OCI-LY7 (cell line): Measurements from ENCODE around the gene RAB31. TPM values are rescaled to one million over a fixed set of nuclear protein-coding genes. Genes with fewer than 3 reads are reported as not detected.

ENCODE experiments used
- BruUV-seq: library from RNA; stranded (reverse); fragments of 400-500 nt; replicated peaks from 2 replicates; lab custom pipeline; 2021; lab: Mats Ljungman, UMichigan
- CTCF ChIA-PET: fragments of 300-600 bp; sonication (Branson Sonifier 250); formaldehyde crosslinking; loops from one replicate; lab custom pipeline; 2022; ENCODE audit warnings: antibody characterized with exemption; ENCODE audit not compliant: unreplicated experiment; lab: Charles Lee
- POLR2A ChIA-PET: fragments of 300-600 bp; sonication (Branson Sonifier 250); formaldehyde crosslinking; loops from one replicate; lab custom pipeline; 2022; ENCODE audit warnings: antibody characterized with exemption; lab: Charles Lee
- DNase-seq: peaks from one replicate; pipeline ENCODE4 v3.0.0-alpha.2; 2015; ENCODE audit warnings: low spot score
- H2AFZ ChIP-seq: fragments of 200-600 bp; sonication (generic), shearing (Covaris generic); 2 replicates; pipeline ENCODE4 v1.6.1; 2014; ENCODE audit warnings: mild to moderate bottlenecking, antibody characterized with exemption, low read length, moderate library complexity
- H3K27ac ChIP-seq: fragments of 200-600 bp; sonication (generic); 2 replicates; pipeline ENCODE4 v1.5.1; 2014; ENCODE audit warnings: mixed run types, low read depth, mild to moderate bottlenecking, moderate library complexity, low read length, inconsistent platforms; ENCODE audit not compliant: poor library complexity, severe bottlenecking
- H3K36me3 ChIP-seq: fragments of 200-600 bp; sonication (generic); 2 replicates; pipeline ENCODE4 v1.6.1; 2014; ENCODE audit warnings: mild to moderate bottlenecking, antibody characterized with exemption, low read length, moderate library complexity, mixed read lengths; ENCODE audit not compliant: insufficient read depth
- H3K4me1 ChIP-seq: fragments of 200-600 bp; sonication (generic); 2 replicates; pipeline ENCODE4 v1.5.1; 2014; ENCODE audit warnings: mild to moderate bottlenecking, low read length; ENCODE audit not compliant: insufficient read depth, poor library complexity, severe bottlenecking
- H3K4me2 ChIP-seq: fragments of 200-600 bp; sonication (generic); 2 replicates; pipeline ENCODE4 v1.6.1; 2014; ENCODE audit warnings: mild to moderate bottlenecking, low read length
- H3K4me3 ChIP-seq: fragments of 200-600 bp; sonication (generic); 2 replicates; pipeline ENCODE4 v1.5.1; 2014; ENCODE audit warnings: mild to moderate bottlenecking, low read depth, low read length; ENCODE audit not compliant: poor library complexity, severe bottlenecking
- H3K79me2 ChIP-seq: fragments of 200-600 bp; sonication (generic); 2 replicates; pipeline ENCODE4 v1.6.1; 2016; ENCODE audit warnings: low read depth, mild to moderate bottlenecking, low read length, moderate library complexity, mixed read lengths; ENCODE audit not compliant: insufficient read depth
- H3K9me2 ChIP-seq: fragments of 200-600 bp; sonication (generic); 2 replicates; pipeline ENCODE4 v1.6.1; 2016; ENCODE audit warnings: mild to moderate bottlenecking, low read length, mixed read lengths; ENCODE audit not compliant: insufficient read depth
- H3K9me3 ChIP-seq: fragments of 200-600 bp; sonication (generic); 2 replicates; pipeline ENCODE4 v1.6.1; 2014; ENCODE audit warnings: mild to moderate bottlenecking, mixed run types, low read length, mixed read lengths
- H4K20me1 ChIP-seq: fragments of 200-600 bp; sonication (generic); 2 replicates; pipeline ENCODE4 v1.6.1; 2014; ENCODE audit warnings: mild to moderate bottlenecking, antibody characterized with exemption, low read length, moderate library complexity, mixed read lengths; ENCODE audit not compliant: insufficient read depth
- EZH2phosphoT487 ChIP-seq: fragments of 200-600 bp; sonication (generic); IDR thresholded peaks from 2 replicates; pipeline ENCODE4 v1.6.1; 2018; ENCODE audit warnings: low read depth, borderline replicate concordance, mild to moderate bottlenecking, mixed run types, antibody characterized with exemption, low read length, moderate library complexity, mixed read lengths
- intact Hi-C: fragments of 100-400 bp; cut with micrococcal nuclease; formaldehyde crosslinking; loops from one replicate; pipeline ENCODE4 v1.10.0; 2022; ENCODE audit not compliant: unreplicated experiment
- total RNA-seq, 2 experiments: library from RNA; depleted of rRNA in 1 of 2; stranded (reverse); fragments of >200 nt in 1 of 2; shearing (Covaris generic) in 1 of 2; gene quantifications; 2 replicates each; pipeline ENCODE4 v1.2.3, GENCODE V29; 2014 to 2022
- TF ChIP-seq, protein P1 (sequence below): fragments of 200-600 bp; sonication (generic); conservative IDR thresholded peaks from 2 replicates; pipeline ENCODE4 v1.5.1; 2014; ENCODE audit warnings: mild to moderate bottlenecking, antibody characterized with exemption, low read length, moderate library complexity, mixed read lengths

RAB31 gene
- total RNA-seq, 2 experiments from 2014 or later = not detected

DNA sequence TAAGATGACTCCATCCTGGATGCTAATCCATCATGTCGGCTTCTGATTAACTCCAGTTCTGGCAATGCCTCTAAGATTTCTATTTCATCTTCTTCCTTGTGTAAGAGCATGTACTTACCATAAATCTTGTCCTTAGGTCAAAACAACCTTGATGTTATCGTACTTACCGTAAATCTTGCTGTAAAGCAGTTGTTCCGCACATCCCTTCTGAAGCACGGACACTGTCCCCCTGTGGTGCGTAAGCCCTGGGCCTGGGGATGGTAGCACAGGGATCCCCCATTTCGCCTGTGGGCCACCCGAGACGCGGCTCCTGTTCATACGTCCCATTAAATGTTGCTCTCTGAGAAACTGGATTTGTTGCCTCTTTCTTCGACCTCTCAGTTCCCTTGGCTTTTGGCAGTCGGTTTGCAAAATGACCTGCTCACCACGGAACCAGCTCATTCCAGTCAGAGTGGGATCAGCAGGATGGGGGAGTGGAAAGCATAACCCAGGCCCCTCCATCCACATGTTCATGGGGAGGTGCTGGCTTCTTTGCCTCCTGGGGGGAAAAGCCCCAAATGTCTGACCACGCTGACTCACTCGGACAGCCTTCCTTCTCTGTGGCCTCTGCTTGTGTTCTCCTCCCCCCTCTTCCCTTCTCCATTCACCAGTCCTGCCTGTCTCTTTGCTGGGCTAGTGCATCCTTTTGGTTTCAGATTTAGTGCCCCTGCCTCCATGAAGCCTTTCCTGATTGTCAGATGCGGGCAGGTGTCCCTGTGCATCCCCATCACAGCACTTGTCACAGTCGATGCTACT, 49.9 kb downstream of the RAB31 start:
- Histone ChIP-seq H3K9me3 (no peaks in the 10 kb centered on the region), H3K36me3 (no peaks in the 10 kb centered on the region), H3K27ac (no peak overlapping the region), H3K4me2 (no peak overlapping the region), H3K4me3 (no peak overlapping the region), H2AFZ (no peak overlapping the region), H3K4me1 (no peaks in the 10 kb centered on the region), H3K79me2 (no peaks in the 10 kb centered on the region), H3K9me2 (no peaks in the 10 kb centered on the region), H4K20me1 (no peaks in the 10 kb centered on the region)
- intact Hi-C loops = no loop called here
- no TSS peak for BruUV-seq
- ChIA-PET CTCF (no interaction called here), POLR2A (no interaction called here)
- TF ChIP-seq, protein P1, sequence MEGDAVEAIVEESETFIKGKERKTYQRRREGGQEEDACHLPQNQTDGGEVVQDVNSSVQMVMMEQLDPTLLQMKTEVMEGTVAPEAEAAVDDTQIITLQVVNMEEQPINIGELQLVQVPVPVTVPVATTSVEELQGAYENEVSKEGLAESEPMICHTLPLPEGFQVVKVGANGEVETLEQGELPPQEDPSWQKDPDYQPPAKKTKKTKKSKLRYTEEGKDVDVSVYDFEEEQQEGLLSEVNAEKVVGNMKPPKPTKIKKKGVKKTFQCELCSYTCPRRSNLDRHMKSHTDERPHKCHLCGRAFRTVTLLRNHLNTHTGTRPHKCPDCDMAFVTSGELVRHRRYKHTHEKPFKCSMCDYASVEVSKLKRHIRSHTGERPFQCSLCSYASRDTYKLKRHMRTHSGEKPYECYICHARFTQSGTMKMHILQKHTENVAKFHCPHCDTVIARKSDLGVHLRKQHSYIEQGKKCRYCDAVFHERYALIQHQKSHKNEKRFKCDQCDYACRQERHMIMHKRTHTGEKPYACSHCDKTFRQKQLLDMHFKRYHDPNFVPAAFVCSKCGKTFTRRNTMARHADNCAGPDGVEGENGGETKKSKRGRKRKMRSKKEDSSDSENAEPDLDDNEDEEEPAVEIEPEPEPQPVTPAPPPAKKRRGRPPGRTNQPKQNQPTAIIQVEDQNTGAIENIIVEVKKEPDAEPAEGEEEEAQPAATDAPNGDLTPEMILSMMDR = no peak
- TF ChIP-seq EZH2phosphoT487 = no peak
- DNase-seq = no peak

DNA sequence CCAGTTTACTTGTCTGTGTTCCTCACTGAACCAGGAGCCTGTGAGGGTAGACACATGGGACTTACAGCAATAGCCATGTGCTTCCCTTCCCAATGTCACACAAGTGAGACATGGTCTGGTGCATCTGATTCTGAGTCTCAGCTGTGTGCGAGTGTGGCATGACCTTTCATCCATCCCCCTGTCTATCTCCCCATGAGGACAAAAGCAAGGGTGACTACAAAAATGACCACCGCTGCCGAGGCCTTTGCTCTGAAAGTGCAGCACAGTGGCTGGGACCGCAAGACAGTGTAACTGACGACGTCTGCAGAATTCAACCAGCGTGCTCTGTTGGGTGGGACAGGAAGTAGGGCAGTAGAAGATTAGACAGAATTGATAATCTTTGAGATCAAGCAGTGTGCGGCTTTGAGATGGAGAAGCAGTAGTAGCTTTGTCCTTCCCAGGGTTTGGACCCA, 50.5 kb downstream of the RAB31 start:
- no peaks in the 10 kb centered on the region for H4K20me1 ChIP-seq
- H3K27ac ChIP-seq = no peak overlapping the region
- H3K4me2 ChIP-seq = no peak overlapping the region
- H3K9me2 ChIP-seq = no peaks in the 10 kb centered on the region
- TF ChIP-seq, protein P1 = no peak
- no peak for TF ChIP-seq EZH2phosphoT487
- no peaks in the 10 kb centered on the region for H3K9me3 ChIP-seq
- intact Hi-C loops = no loop called here
- no peaks in the 10 kb centered on the region for H3K79me2 ChIP-seq
- ChIA-PET POLR2A (no interaction called here), CTCF (no interaction called here)
- H3K4me1 ChIP-seq = no peaks in the 10 kb centered on the region
- no TSS peak for BruUV-seq
- H2AFZ ChIP-seq = no peak overlapping the region
- H3K4me3 ChIP-seq = no peak overlapping the region
- H3K36me3 ChIP-seq = no peaks in the 10 kb centered on the region
- no peak for DNase-seq

DNA sequence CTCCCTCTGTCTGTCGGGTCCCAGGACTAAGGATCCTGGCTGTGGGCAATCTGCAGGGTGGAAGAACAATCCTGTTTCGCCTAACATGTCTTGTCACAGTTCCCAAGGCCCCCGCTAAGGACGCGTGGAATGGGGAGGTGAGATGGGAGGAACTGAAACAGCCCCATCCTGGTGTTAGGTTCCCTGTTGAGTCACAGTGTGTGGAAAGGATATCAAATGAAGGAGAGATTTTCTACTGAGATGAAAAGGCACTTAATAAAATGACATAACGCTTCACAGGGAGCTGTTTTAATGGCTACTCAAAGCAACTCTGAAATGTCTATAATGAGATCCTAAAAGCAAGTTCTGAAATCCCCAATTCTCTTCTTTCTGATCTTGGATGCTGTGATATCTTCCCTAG, 52.5 kb downstream of the RAB31 start:
- Histone ChIP-seq H4K20me1 (no peaks in the 10 kb centered on the region), H3K9me3 (no peaks in the 10 kb centered on the region), H3K27ac (no peak overlapping the region), H3K79me2 (no peaks in the 10 kb centered on the region), H3K36me3 (no peaks in the 10 kb centered on the region), H3K9me2 (no peaks in the 10 kb centered on the region), H2AFZ (no peak overlapping the region), H3K4me1 (no peaks in the 10 kb centered on the region), H3K4me2 (no peak overlapping the region), H3K4me3 (no peak overlapping the region)
- DNase-seq = no peak
- CTCF ChIA-PET = no interaction called here
- intact Hi-C loops = no loop called here
- no TSS peak for BruUV-seq
- POLR2A ChIA-PET = interaction anchor here (0.5 kb wide), 1 partner anchor 219 kb away, joined by 3 read pairs; no protein-coding TSS in a partner anchor
- TF ChIP-seq, protein P1 = no peak
- TF ChIP-seq EZH2phosphoT487 = no peak
